Activated CD8-positive, alpha-beta memory T cell treated with anti-CD3 and anti-CD28 coated beads, Interleukin-2, amount 50 U/mL, for 24 hours (primary cell): Measurements from ENCODE around the gene MLX.
"Not testable (repeated sequence)": the region's sequence is repeated elsewhere in the genome, so short reads cannot be mapped to it uniquely, and the experiment has no call there.

Experiments used
- DNase-seq: peaks from one replicate; pipeline ENCODE4 v3.0.0-alpha.2; 2020; ENCODE audit errors: extremely low read depth

The MLX gene

DNA sequence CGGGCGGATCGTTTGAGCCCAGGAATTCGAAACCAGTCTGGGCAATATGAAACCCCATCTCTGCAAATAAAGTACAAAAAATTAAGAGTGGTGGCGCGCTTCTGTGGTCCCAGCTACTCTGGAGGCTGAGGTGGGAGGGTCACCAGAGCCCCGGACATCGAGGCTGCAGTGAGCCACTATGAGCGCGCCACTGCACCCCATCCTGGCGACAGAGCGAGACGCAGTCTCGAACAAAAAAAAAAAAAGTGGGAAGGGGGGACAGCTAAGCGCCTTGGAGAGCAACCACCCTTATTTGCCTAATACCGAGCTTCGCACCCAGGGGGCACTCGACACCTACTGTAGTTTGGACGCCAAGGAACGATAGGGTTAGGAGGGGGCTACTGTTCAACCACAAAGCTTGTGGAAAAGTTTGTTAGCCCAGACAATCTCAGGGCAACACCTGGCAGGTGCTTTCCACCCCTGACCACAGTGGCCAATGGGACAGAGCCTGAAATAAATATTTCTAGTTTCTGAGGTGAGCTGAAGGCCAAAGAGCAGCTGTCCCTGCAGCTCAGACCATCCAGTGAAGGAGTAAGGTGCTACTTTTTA is 11.5 kb downstream of the MLX start:
- DNase-seq, result peak; percentile 59

DNA sequence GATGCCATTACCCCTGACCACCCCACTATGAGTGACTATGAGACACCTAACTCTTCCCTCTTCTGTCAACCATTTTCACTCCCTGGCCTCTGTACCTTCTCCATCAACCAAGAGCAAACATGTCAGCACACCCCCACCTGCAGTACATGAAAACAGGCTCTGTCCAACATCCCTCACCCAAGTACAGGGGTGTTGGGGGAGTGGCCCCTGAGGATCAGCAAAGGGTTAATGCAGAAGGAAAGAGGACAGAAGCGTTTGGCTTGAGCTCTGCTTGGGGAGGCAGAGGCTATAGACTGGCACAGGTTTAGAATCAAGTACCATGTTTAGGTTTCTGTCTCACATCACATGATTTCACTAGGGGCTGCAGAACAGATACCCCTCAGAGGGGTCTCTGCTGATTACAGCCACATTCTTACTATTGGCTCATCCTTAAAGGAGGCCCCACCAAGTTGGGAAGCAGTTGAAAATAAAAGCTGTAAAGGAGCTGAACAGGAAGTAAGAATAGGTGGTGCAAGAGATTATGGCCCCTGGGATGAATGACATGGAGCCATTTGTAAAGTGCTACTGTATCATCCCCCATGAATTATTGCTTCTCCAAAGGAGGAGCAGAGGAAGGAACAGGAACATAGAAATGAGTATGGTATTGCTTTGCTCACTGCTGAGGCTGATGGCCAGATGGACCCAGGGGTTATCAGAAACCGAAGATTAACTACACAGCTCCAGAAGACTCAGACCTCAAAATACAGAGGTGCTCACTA is 13.1 kb downstream of the MLX start:
- DNase-seq, result no peak

DNA sequence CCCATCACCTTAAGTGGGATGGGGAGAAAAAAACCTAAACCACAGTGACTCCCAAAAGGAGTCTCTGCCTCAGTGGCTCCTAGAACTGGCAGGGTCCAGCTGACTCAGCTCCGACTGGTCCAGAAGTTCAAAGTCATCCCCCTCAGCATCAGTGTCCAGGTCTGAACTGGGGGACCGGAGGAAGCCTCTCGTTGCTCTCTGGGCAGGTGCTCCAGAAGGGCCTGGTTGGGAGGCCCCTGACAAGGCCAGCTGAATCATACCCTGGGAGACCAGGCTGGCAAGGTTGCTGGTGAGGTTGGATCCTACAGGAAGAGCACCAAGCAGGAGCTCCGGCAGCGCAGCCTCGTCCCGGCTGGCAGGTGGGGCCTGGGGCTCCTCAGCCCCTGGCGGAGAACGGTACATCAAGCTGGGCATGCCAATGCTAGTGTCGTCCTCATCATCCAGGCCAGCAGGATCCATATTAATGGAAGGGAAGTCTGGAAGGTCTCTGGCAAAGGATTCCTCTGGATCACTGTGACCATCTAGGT is 14.9 kb downstream of the MLX start:
- no peak for DNase-seq

DNA sequence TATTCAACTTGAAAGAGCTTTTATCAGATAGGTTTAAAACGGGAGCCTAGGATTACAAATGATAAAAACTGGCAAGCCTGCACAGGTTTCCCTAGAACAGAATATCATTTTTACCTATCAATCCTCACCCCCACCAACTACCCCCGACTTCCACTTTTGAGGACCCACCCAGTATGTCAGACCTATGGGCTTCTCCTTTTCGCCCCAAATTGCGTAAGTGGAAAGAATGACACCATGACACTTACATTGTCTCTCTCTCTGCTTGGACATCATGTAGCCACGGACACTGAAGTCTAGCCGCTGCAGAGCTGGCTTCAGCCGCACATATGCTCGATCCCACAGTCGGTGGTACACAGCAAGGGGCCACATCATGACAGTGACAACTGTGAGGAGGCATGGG is 18.0 kb downstream of the MLX start:
- no peak for DNase-seq

DNA sequence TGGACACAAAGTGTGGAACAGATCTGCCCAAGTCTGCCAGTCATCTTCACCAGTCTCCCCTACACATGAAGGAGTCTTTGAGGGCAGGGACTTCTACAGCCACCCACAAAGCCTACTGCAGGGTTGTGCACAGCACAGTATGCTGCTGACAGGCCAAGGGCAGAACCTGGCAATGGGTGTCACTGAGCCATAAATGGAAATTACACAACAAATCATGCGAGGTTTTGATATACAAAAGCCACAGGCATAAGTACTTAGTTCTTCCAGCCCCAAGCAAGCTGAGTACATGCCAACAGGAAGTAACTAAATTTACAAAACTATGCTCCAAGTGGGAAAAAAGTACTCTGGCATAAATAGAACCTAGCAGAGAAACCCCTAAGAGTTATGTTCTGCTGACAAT is 18.5 kb downstream of the MLX start:
- DNase-seq, result no peak

DNA sequence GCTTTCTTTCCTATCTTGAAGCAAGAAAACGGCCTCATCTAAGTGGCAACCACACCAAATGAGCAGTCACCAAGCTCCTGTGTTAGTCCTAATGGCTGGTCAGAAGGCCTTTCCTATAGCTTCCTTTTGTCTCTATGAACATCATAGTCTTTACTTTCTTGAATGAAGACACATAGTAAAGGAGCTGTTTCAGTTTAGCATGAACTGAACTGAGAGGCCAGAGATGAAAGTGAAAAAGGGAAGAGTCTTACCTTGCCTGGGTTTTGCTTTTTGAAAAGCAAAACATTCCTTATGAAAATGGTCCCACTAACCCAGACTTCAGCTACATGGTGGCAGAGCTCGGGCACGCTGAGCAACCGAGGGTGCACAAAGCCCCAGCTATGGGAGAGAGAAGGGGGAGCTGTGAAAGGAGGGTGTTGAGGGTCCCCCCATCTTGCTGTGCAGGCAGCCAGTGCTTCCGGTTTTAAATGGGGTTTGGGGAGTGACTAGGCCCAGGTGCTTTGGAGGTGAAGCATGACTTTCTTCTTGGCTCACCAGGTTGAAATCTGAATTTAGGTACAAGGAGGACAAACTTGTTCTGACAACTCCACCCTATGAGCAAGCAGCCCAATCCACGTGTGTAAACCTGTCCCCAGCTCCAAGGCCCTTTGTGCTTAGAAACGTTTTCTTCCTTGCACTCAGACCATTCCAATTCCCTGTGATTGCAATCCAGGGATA is 19.8 kb downstream of the MLX start:
- no peak for DNase-seq

DNA sequence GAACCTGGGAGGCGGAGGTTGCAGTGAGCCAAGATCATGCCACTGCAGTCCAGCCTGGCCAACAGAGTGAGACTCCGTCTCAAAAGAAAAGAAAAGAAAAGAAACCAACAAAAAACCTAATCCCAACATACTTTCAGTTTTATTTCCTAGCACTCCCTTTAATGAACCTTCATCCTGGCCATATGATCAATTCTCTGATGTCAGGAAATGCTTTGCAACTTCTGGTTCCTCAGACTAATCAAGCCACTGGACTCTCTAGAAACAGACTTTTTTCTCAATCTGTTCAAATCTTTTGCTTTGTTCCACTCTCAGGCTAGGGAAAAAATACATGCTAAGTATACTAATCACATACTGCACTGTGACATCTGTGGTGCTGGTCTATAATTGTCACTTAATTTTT is 24.0 kb downstream of the MLX start:
- DNase-seq, result no peak

DNA sequence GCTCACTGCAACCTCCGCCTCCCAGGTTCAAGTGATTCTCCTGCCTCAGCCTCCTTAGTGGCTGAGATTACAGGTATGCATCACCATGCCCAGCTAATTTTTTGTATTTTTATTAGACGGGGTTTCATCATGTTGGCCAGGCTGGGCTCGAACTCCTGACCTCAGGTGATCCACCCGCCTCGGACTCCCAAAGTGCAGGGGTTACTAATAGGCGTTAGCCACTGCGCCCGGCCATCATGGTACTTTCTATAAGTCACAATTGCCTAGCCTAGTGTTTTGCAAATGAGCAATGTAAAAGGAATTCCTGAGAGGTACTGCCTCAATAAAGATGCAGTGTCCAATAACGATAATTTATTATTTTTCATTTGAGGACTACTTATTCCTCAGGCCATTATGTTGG is 24.5 kb downstream of the MLX start:
- DNase-seq, result no peak

DNA sequence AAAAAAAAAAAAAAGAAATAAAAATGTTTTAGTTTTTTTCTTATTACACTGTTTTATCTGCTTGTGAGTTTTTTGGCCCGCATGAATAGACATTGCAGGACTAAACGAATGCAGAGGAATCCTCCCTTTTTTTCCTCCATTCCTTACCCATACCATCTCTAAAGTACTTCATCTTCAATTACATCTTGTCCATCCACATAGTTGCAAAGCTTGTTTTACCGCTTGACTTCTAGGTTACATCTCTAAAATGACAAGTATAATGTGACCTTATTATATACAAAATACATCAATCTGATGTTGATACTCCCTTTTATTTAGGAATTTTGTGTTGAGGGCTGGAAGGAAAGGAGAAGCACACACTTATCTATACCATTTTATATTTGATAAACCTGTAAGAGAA is 29.5 kb downstream of the MLX start:
- no peak for DNase-seq

DNA sequence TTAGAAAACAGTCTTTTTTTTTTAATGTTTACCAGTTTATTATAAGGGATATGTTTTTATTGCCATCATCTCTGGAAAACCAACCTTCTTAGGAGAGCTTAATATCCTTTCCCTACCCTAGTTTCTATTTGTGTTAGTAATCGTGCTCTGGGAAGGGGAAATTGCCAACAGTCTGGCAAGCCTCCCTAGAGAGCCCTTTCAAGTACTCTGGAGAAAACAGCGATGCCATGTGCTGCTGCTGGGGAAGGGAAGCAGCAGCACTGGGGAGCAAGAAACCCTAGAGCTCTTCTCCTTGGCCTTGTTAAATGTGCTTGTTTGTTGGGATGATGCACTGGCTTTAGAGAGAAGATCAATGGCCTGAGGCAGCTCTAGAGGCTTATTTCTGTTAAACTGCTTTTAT is 32.0 kb downstream of the MLX start:
- no peak for DNase-seq

DNA sequence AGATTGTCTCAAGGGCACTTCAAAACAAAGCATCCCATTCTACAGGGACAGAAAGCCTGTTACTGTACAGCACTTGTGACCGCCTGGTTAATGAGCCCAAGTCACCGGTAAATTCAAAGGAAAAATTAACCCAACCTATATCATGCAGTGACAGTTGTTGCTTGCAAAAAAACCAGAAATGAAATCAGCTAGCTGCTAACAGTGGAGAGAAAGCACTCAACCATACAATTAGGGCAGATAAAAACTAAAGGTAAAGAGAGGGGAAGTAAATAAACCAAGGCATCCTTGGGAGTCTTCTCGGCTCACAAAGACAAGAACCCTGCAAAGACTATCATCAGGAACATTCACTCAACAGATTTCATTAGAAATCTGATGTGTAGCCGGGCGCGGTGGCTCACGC is 36.4 kb downstream of the MLX start:
- no peak for DNase-seq

DNA sequence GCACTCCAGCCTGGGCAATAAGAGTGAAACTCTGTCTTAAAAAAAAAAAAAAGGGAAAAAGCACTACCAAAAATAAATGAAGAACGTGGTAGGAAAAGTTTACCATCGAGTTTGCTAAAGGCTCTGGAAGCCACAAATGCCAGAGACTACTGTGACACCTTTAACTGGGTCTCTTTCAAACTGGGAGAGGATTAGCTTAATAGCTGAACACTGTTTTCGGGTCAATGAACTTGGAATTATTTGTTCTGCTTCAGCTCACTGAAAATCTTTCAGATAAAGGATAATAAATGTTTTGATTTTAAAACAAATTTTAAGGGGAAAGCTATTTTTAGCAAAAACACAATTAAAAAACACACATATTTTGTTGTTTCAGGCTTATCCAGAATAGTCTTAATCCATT is 40.9 kb downstream of the MLX start:
- no peak for DNase-seq

DNA sequence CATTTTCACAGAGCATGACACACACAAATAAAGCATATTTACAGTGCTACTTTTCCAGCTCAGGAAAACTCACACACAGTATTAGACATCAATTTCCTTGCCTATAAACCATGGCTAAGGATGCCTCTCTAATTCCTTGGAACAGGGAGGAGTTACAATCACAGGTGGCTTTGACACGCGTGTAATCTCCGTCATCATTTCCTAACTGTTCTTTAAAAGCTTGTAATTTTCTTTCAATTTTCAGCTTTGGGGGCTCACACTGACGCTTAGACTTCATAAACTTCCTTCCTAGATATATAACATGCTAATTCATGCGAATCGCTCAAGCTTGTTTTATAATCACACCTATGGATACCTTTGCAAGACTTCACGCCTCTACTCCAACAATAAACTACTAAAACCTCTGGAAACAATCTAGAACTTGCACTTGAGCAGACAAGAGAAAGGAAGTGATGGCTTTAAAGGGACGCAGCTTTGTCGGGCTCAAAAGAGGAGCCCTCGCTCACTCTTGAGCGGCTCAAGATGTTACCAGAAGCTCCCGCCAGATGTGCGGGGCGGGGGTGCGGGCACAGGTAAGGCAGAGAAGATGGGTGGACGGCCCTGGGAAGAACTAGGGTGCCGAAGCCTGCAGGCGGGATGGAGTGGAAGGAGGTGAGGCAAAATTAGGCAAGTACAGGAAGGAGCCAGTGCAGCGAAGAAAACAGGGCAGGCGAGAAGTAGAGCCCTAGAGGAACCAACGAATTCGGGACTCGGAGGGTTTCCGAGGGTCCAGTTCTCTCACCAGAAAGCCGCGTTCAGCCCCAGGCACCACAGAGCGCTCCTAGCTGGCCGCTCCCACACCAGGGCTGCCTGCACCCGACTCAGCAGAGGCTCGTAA is 41.6 kb downstream of the MLX start:
- no peak for DNase-seq

DNA sequence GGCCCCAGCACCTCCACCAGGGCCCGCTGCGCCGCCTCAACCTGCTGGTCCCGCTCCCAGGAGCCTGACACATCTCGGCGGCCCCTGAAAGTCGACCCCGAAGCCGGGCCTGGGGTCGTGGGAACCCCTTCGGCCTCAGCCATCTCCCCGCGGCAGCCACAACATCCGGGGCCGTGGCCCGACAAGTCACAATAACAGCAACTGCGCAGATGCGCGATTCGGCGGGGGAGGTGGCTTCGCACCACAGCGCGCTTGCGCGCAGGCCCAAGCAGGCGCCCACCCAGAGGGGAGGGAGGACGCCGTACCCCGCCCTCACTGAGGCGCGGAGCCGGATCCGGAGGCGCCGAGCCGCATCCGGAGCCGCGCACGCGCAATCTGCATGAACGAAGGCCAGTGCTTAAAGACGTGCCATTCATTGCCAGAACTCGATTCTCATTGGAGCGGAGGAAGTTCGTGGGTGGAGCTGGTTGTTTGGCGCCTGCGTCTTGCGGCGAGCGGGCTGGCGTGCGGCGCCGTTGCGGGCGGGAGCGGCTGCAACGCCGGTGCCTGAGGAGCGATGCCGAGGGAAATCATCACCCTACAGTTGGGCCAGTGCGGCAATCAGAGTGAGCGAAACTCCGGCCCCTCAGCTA is 42.4 kb downstream of the MLX start, which contains the start of the genes RETREG3 and TUBG1:
TSS of gene RETREG3 (minus strand) at position 193 of the 632 bp plus-strand sequence. CDS start at position 143, 50 bp downstream.
TSS of gene TUBG1 (plus strand) at position 502 of the 632 bp plus-strand sequence. CDS start at position 557, 55 bp downstream.
- DNase-seq, result peak; percentile 99

DNA sequence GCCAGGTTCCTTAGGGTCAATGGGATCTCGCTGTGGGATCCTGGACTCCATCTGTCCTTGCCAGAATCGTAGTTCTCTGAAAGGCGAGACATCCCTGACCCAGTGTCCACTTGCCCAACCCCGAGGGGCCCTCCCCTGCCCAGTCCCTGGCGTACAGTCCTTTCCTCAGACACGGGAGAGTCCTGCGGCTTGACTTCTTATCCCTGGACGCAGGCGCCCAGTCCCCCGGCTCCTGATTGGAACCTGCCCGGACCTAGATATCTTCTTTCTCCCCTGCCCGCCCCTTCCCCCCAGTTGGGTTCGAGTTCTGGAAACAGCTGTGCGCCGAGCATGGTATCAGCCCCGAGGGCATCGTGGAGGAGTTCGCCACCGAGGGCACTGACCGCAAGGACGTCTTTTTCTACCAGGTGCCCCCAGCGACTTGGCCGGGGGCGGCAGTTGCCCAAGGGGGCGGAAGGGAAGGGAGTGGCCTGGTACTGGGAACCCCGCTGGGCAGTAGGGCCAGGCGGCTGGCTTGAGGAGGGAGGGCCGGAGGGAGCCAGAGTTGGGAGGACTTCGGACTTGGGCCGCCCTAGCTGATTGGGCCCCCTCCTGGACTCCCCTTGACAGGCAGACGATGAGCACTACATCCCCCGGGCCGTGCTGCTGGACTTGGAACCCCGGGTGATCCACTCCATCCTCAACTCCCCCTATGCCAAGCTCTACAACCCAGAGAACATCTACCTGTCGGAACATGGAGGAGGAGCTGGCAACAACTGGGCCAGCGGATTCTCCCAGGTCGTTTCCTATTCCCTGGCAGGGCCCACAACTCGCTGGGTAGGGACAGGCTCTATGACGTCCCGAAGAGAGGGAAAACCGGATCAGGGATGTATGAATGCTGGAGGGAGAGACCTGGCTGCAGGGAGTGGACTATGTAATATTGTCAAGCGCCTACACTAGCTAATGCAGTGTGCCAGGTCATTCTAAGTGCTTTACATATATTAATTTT is 43.2 kb downstream of the MLX start:
- not testable (repeated sequence) for DNase-seq

DNA sequence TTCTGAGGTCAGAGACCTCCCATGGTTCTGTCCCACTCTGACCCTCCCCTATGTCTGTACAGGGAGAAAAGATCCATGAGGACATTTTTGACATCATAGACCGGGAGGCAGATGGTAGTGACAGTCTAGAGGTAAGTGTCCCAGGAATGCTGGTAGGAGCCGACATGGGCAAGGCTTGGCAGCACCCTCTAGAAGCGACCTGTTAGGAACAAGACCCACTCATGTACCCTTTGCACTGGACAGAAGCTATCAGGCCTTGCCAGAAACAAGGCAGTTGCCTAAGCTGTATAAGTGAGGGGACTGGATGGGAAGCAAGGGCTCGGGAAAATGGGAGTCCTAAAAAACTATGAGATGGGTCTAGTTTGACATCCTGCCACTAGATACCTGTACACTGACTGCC is 45.1 kb downstream of the MLX start:
- DNase-seq, result no peak

DNA sequence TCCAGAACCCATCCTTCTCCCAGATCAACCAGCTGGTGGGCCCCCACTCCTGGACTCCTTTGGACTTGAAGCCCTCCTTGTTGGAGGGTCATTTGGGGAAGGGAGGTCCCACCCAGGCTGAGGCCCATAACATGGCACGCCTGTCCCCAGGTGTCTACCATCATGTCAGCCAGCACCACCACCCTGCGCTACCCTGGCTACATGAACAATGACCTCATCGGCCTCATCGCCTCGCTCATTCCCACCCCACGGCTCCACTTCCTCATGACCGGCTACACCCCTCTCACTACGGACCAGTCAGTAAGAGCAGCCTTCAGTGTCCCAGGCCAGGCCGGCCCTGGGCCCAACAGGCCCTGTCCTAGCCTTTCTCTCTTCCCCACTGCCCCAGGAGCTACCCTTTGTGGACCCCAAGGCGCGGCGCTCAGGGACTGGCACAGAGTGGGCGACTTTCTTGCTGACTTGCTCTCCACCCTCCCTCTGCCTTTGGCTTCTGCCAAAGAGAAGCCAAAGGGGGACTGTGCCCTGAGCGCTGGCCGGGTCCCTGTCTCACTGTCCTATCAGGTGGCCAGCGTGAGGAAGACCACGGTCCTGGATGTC is 46.9 kb downstream of the MLX start:
- no peak for DNase-seq

DNA sequence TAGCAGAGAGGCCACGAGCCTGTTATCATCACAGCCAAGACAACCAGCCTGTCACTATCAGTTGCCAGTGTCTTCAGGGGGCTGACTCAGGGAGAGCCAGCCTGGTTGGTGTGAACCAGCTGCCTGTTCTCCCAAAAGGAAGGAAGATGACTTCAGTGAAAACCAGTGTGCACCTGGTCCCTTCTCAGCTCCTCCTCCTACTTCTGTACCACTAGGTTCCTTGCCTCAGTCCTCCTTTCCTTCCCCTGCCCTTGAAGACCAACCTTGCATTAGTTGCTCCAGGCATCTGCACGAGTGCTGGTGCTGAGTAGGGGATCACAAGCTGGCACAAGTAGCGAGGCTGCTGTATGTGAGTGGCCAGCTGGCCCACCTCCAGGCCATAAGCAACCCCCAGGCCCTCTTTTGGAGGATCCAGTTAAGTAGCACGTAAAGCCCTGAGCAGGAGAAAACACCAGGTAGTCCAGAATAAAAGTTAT is 51.1 kb downstream of the MLX start:
- no peak for DNase-seq

DNA sequence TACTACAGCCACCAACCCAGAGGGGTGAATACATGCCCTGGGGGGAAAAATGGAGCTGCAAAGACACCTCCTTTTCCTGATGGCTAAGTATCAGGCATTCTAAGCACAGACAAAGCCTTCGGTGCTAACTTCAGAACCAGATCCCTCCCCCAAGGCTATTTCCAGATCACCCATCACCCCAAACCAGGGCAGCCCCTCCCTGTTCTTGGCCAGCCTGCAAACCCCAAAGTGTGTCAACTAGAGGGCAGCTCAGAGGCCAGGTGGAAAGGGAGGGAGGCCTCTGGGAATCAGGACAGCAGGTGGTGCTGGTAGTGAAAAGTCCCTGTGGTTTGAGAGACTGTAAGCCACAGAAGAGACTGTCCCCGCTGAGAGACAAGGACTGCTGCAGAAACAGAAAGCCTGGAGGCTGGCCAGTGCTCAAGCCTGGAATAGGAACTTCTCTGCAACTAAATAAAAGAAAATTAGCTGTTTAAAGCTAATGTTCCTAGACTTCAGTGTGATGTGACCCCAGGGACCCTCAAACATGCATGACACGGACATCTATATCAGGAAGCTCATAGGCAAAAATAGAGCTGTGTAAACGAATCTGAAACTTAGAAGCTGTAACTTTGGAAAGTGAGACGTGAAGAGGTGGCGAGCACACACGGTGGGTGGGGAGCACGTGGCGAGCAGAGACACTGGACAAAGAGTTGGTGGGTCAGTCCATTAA is 51.7 kb downstream of the MLX start:
- no peak for DNase-seq
